Measurements from ENCODE around the gene MPP4. TPM values are rescaled to one million over a fixed set of nuclear protein-coding genes. Genes with fewer than 3 reads are reported as not detected.

The MPP4 gene
- total RNA-seq, 1 donor: 1.1 TPM

DNA sequence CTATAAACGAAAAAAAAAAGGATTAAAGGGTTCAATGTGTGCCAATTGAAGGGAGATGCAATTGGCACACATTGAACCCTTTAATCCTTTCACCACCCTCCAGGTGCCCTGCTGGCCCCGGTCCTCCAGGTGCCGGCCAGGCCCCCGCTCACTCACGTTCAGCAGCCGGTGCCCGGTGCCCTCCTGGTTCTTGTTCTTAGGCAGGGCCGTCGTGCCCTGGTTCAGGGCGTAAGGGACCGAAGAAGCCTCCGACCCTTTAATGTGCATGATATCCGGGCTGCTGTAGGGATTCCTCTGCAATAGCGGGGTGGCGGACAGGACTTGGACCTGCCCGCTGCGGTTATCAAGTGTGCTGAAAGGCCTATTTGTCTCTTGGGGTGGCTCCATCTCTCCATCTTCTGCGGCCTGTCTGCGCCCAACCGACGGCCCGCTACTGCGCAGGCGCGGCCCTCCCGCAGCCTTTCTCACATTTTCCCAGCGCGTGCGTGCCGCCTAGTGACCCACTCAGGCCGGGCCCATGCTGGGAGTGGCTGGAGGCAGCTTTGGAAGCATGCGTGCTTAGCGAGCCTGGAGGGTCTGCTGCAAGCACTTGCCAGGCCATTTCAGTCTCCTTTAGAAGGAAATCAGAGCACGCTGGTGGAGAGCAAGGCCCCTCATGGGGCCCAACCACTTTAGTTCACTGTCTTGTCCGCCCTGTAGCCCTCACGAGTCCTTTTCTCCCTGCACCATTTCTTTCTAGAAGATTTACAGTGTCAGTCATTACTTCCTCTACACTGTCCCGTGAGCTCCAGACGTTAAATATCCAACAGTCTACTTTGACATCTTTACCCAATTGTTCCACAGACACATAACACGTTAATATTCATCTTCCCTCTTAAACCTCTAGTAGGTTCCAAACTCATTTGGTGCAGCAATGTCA lies 79.4 kb downstream of the MPP4 start:
- H3K27me3 ChIP-seq (ENCODE audit: insufficient read depth, low read length): no peaks in the 10 kb centered on the region
- H2AFZ ChIP-seq (ENCODE audit: low read length): peak overlapping the region; percentile 98
- H3K9me3 ChIP-seq (ENCODE audit: low read depth, low read length): no peaks in the 10 kb centered on the region
- DNase-seq (ENCODE audit: insufficient read length, low spot score, missing footprints): peak; percentile 95
- H3K4me2 ChIP-seq (ENCODE audit: insufficient read depth, low read length): peak overlapping the region; percentile 80
- H3K4me3 ChIP-seq (ENCODE audit: insufficient read depth, low read length): peak overlapping the region; percentile 75
- no peaks in the 10 kb centered on the region for H4K20me1 ChIP-seq (ENCODE audit: insufficient read depth, low read length)
- H3K4me1 ChIP-seq (ENCODE audit: insufficient read depth, low read length): peaks cover 26% of the 10 kb centered on the region
- H3K79me2 ChIP-seq (ENCODE audit: insufficient read depth, low read length): no peaks in the 10 kb centered on the region
- H3K27ac ChIP-seq (ENCODE audit: low read depth, low read length): peak overlapping the region; percentile 50
- peaks cover 5% of the 10 kb centered on the region for H3K36me3 ChIP-seq (ENCODE audit: insufficient read depth, low read length)
- TF ChIP-seq, protein P1, sequence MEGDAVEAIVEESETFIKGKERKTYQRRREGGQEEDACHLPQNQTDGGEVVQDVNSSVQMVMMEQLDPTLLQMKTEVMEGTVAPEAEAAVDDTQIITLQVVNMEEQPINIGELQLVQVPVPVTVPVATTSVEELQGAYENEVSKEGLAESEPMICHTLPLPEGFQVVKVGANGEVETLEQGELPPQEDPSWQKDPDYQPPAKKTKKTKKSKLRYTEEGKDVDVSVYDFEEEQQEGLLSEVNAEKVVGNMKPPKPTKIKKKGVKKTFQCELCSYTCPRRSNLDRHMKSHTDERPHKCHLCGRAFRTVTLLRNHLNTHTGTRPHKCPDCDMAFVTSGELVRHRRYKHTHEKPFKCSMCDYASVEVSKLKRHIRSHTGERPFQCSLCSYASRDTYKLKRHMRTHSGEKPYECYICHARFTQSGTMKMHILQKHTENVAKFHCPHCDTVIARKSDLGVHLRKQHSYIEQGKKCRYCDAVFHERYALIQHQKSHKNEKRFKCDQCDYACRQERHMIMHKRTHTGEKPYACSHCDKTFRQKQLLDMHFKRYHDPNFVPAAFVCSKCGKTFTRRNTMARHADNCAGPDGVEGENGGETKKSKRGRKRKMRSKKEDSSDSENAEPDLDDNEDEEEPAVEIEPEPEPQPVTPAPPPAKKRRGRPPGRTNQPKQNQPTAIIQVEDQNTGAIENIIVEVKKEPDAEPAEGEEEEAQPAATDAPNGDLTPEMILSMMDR (IDR thresholded peaks at IDR 0.05; ENCODE audit: extremely low read depth, low read depth, low read length): peak; percentile 49

DNA sequence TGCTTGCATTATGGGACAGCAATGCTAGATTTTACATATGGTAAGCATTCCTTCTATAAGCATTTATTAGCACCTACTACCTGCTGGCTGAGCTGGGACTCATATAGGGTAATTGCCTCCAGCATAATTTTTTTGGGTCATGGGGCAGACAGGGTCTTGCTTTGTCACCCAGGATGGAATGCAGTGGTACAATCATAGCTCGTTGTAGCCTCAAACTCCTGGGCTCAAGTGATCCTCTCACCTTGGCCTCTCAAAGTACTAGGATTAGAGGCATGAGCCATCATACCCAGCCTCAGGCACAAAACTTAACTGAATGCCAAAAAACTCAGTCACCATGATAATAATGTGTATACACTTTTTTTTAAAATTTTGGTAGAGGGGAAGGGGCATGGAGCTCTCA lies 90.4 kb downstream of the MPP4 start:
- Histone ChIP-seq H3K27me3 (ENCODE audit: insufficient read depth, low read length) (no peaks in the 10 kb centered on the region), H2AFZ (ENCODE audit: low read length) (no peak overlapping the region), H3K4me3 (ENCODE audit: insufficient read depth, low read length) (no peak overlapping the region), H3K79me2 (ENCODE audit: insufficient read depth, low read length) (no peaks in the 10 kb centered on the region), H3K36me3 (ENCODE audit: insufficient read depth, low read length) (no peaks in the 10 kb centered on the region), H3K9me3 (ENCODE audit: low read depth, low read length) (no peaks in the 10 kb centered on the region), H3K27ac (ENCODE audit: low read depth, low read length) (no peak overlapping the region), H3K4me1 (ENCODE audit: insufficient read depth, low read length) (no peaks in the 10 kb centered on the region), H3K4me2 (ENCODE audit: insufficient read depth, low read length) (no peak overlapping the region), H4K20me1 (ENCODE audit: insufficient read depth, low read length) (no peaks in the 10 kb centered on the region)
- DNase-seq (ENCODE audit: insufficient read length, low spot score, missing footprints): no peak
- TF ChIP-seq, protein P1 (IDR thresholded peaks at IDR 0.05; ENCODE audit: extremely low read depth, low read depth, low read length): no peak

GRCh38 chr2:201607568-201607967 lies 90.9 kb downstream of the MPP4 start:
- Histone ChIP-seq H3K9me3 (ENCODE audit: low read depth, low read length) (no peaks in the 10 kb centered on the region), H3K4me1 (ENCODE audit: insufficient read depth, low read length) (no peaks in the 10 kb centered on the region), H4K20me1 (ENCODE audit: insufficient read depth, low read length) (no peaks in the 10 kb centered on the region), H3K36me3 (ENCODE audit: insufficient read depth, low read length) (no peaks in the 10 kb centered on the region), H3K4me3 (ENCODE audit: insufficient read depth, low read length) (no peak overlapping the region), H3K4me2 (ENCODE audit: insufficient read depth, low read length) (no peak overlapping the region), H2AFZ (ENCODE audit: low read length) (no peak overlapping the region), H3K79me2 (ENCODE audit: insufficient read depth, low read length) (no peaks in the 10 kb centered on the region), H3K27ac (ENCODE audit: low read depth, low read length) (no peak overlapping the region), H3K27me3 (ENCODE audit: insufficient read depth, low read length) (no peaks in the 10 kb centered on the region)
- TF ChIP-seq, protein P1 (IDR thresholded peaks at IDR 0.05; ENCODE audit: extremely low read depth, low read depth, low read length): no peak
- no peak for DNase-seq (ENCODE audit: insufficient read length, low spot score, missing footprints)

- no peaks in the 10 kb centered on the region for H4K20me1 ChIP-seq (ENCODE audit: insufficient read depth, low read length)
- no peaks in the 10 kb centered on the region for H3K9me3 ChIP-seq (ENCODE audit: low read depth, low read length)
- no peak overlapping the region for H3K4me2 ChIP-seq (ENCODE audit: insufficient read depth, low read length)
- no peaks in the 10 kb centered on the region for H3K36me3 ChIP-seq (ENCODE audit: insufficient read depth, low read length)
- H3K79me2 ChIP-seq (ENCODE audit: insufficient read depth, low read length): no peaks in the 10 kb centered on the region
- no peak overlapping the region for H3K27ac ChIP-seq (ENCODE audit: low read depth, low read length)
- no peaks in the 10 kb centered on the region for H3K27me3 ChIP-seq (ENCODE audit: insufficient read depth, low read length)
- H3K4me1 ChIP-seq (ENCODE audit: insufficient read depth, low read length): no peaks in the 10 kb centered on the region
- TF ChIP-seq, protein P1 (IDR thresholded peaks at IDR 0.05; ENCODE audit: extremely low read depth, low read depth, low read length): no peak
- H2AFZ ChIP-seq (ENCODE audit: low read length): no peak overlapping the region
- no peak for DNase-seq (ENCODE audit: insufficient read length, low spot score, missing footprints)
- H3K4me3 ChIP-seq (ENCODE audit: insufficient read depth, low read length): no peak overlapping the region
These were observed 97.5 kb downstream of the MPP4 start for GRCh38 chr2:201600906-201601305.

Measured in osteoblast (primary cell).